GM12878 (cell line): ENCODE data around the gene SBNO2. TPM values are rescaled to one million over a fixed set of nuclear protein-coding genes. Genes with fewer than 3 reads are reported as not detected.

ENCODE experiments used
- ATAC-seq: fragments of 200-7000 bp; cut with Tn5 transposase; 3 replicates; pipeline ENCODE4 v1.9.1; 2020; ENCODE audit warnings: mild to moderate bottlenecking, moderate library complexity
- BruUV-seq: library from RNA; stranded (reverse); fragments of 400-500 nt; replicated peaks from 2 replicates; lab custom pipeline; 2021; lab: Mats Ljungman, UMichigan
- CTCF ChIA-PET: fragments of 300-600 bp; sonication (Branson Sonifier 250); formaldehyde crosslinking; extraction: SDS; loops from one replicate; lab custom pipeline; 2021; ENCODE audit warnings: inconsistent platforms; lab: Yijun Ruan, JAX
- POLR2A ChIA-PET: fragments of 350-600 bp; formaldehyde crosslinking; extraction: SDS; loops from one replicate; lab custom pipeline; 2021; ENCODE audit warnings: inconsistent platforms; lab: Charles Lee
- RAD21 ChIA-PET: fragments of 300-600 bp; sonication (Branson Sonifier 250); formaldehyde crosslinking; loops from one replicate; lab custom pipeline; 2023; ENCODE audit warnings: antibody characterized with exemption; ENCODE audit not compliant: unreplicated experiment; lab: Charles Lee
- SMC1A ChIA-PET: fragments of 300-600 bp; sonication (Branson Sonifier 250); formaldehyde crosslinking; loops from one replicate; lab custom pipeline; 2023; ENCODE audit not compliant: unreplicated experiment, uncharacterized antibody; lab: Charles Lee
- DNase-seq: peaks from one replicate; pipeline ENCODE4 v3.0.0-alpha.2; 2011; ENCODE audit warnings: low read depth, low spot score
- FAIRE-seq: peaks from 3 replicates; lab custom pipeline; 2011; peaks lifted over from hg19 to GRCh38; lab: Jason Lieb, UNC
- H2AFZ ChIP-seq: 2 replicates; pipeline ENCODE4 v1.6.0; 2011; ENCODE audit warnings: low read depth, low read length, control low read depth; ENCODE audit not compliant: control insufficient read depth
- H3K27ac ChIP-seq: 2 replicates; pipeline ENCODE4 v1.5.1; 2011; ENCODE audit warnings: control low read depth; ENCODE audit not compliant: control insufficient read depth, insufficient read depth
- H3K27me3 ChIP-seq, 2 experiments: replicated peaks in 1 of 2; 2 replicates each; pipeline versions ENCODE4 v1.6.0 to v1.6.1; 2011; ENCODE audit warnings: low read length in 1 of 2; ENCODE audit not compliant: control insufficient read depth in 2 of 2, insufficient read depth in 2 of 2
- H3K36me3 ChIP-seq, 2 experiments: 2 replicates each; pipeline ENCODE4 v1.5.1; 2011; ENCODE audit warnings: low read length in 1 of 2; ENCODE audit not compliant: control insufficient read depth in 2 of 2, insufficient read depth in 2 of 2
- H3K4me1 ChIP-seq: 2 replicates; pipeline ENCODE4 v1.6.1; 2011; ENCODE audit warnings: mild to moderate bottlenecking, low read length, moderate library complexity, mixed read lengths; ENCODE audit not compliant: control insufficient read depth, insufficient read depth
- H3K4me2 ChIP-seq: 2 replicates; pipeline ENCODE4 v1.6.0; 2011; ENCODE audit warnings: control low read depth; ENCODE audit not compliant: control insufficient read depth, insufficient read depth
- H3K4me3 ChIP-seq: fragments of 200-600 bp; sonication (generic); 2 replicates; pipeline ENCODE4 v1.5.1; 2016
- H3K79me2 ChIP-seq: 2 replicates; pipeline ENCODE4 v1.6.0; 2011; ENCODE audit warnings: low read length; ENCODE audit not compliant: control insufficient read depth, insufficient read depth
- H3K9ac ChIP-seq: 2 replicates; pipeline ENCODE4 v1.8.0; 2011; ENCODE audit warnings: low read length, control low read depth, mixed read lengths; ENCODE audit not compliant: control insufficient read depth, insufficient read depth
- H3K9me3 ChIP-seq: replicated peaks from 3 replicates; pipeline ENCODE4 v1.5.1; 2011; ENCODE audit warnings: mild to moderate bottlenecking, low read length; ENCODE audit not compliant: control insufficient read depth, insufficient read depth
- H4K20me1 ChIP-seq: 2 replicates; pipeline ENCODE4 v1.6.0; 2011; ENCODE audit not compliant: control insufficient read depth, insufficient read depth
- BHLHE40 ChIP-seq, 2 experiments: fragments of 450-650 bp in 1 of 2; IDR thresholded peaks; 2 replicates each; pipeline ENCODE4 v1.6.1; 2011 to 2017; ENCODE audit warnings: low read depth in 2 of 2, borderline replicate concordance in 1 of 2, improper control_type of control experiment in 1 of 2, low read length in 1 of 2, mild to moderate bottlenecking in 1 of 2
- BMI1 ChIP-seq: fragments of 450-650 bp; IDR thresholded peaks from 2 replicates; pipeline ENCODE4 v1.6.1; 2016; ENCODE audit warnings: mild to moderate bottlenecking, moderate library complexity, borderline replicate concordance
- CTCF ChIP-seq, 3 experiments: IDR thresholded peaks in 2 of 3; conservative IDR thresholded peaks in 1 of 3; 2 replicates each; pipeline ENCODE4 v1.5.1; 2011; ENCODE audit warnings: low read depth in 3 of 3, low read length in 3 of 3, mild to moderate bottlenecking in 3 of 3, control low read depth in 2 of 3, moderate library complexity in 2 of 3, inconsistent platforms in 1 of 3, mixed read lengths in 1 of 3; ENCODE audit not compliant: control insufficient read depth in 2 of 3, insufficient read depth in 1 of 3; ENCODE audit errors: extremely low read depth in 1 of 3
- ELK1 ChIP-seq: IDR thresholded peaks from 2 replicates; pipeline ENCODE4 v1.6.1; 2012; ENCODE audit warnings: low read depth, low read length, improper control_type of control experiment
- EP300 ChIP-seq, 2 experiments: fragments of 150-350 bp in 1 of 2; IDR thresholded peaks; 2 replicates each; pipeline ENCODE4 v1.6.1; 2011 to 2012; ENCODE audit warnings: low read depth in 2 of 2, low read length in 2 of 2, borderline replicate concordance in 1 of 2, improper control_type of control experiment in 1 of 2, inconsistent platforms in 1 of 2; ENCODE audit not compliant: control insufficient read depth in 1 of 2
- IKZF1 ChIP-seq: fragments of 450-650 bp; conservative IDR thresholded peaks from 2 replicates; pipeline ENCODE4 v1.6.1; 2017; ENCODE audit warnings: antibody characterized with exemption, mild to moderate bottlenecking
- JUND ChIP-seq: IDR thresholded peaks from 2 replicates; pipeline ENCODE4 v1.6.1; 2012; ENCODE audit warnings: low read depth, mild to moderate bottlenecking, low read length, improper control_type of control experiment, moderate library complexity
- PAX5 ChIP-seq: IDR thresholded peaks from 2 replicates; pipeline ENCODE4 v1.6.1; 2011; ENCODE audit warnings: low read depth, low read length, borderline replicate concordance
- POLR2A ChIP-seq: IDR thresholded peaks from 2 replicates; pipeline ENCODE4 v1.6.1; 2011; ENCODE audit warnings: low read depth, mild to moderate bottlenecking, low read length
- SMARCA5 ChIP-seq: fragments of 450-650 bp; IDR thresholded peaks from 2 replicates; pipeline ENCODE4 v1.6.1; 2017; ENCODE audit warnings: mild to moderate bottlenecking
- SMC3 ChIP-seq: IDR thresholded peaks from 2 replicates; pipeline ENCODE4 v1.6.1; 2011; ENCODE audit warnings: low read length, improper control_type of control experiment, borderline replicate concordance
- TCF12 ChIP-seq: IDR thresholded peaks from 2 replicates; pipeline ENCODE4 v1.6.1; 2011; ENCODE audit warnings: low read depth, mild to moderate bottlenecking, low read length
- WGBS: methylation state at CpG from one replicate; pipeline ENCODE4 v1.1.6; 2016; ENCODE audit warnings: low lambda C conversion rate; ENCODE audit not compliant: insufficient replicate concordance, insufficient coverage; ENCODE audit errors: missing lambda C conversion rate; 5-methylcytosine and 5-hydroxymethylcytosine counted together
- in situ Hi-C: fragments of 300-500 bp; cut with MboI; formaldehyde crosslinking; loops from 9 replicates; pipeline ENCODE4 v1.14.3; 2018; ENCODE audit warnings: mixed read lengths
- intact Hi-C: fragments of 100-400 bp; cut with micrococcal nuclease; formaldehyde crosslinking; loops from one replicate; pipeline ENCODE4 v1.14.2; 2022; ENCODE audit not compliant: unreplicated experiment
- polyA plus RNA-seq, 11 experiments: library from polyadenylated mRNA; depleted of rRNA in 4 of 11; unstranded in 6 of 11; stranded (reverse) in 5 of 11; fragments of >200 nt; fragmentation: Nextera tagmentation in 4 of 11; fragmentation: Illumina TruSeq in 1 of 11; extraction: Ambion mirVana in 4 of 11; extraction: Trizol in 1 of 11; gene quantifications; 1 replicate in 1 of 11; 2 replicates in 10 of 11; pipeline versions ENCODE4 v1.2.1 to v1.2.3, GENCODE V29; 2011 to 2016; ENCODE audit warnings: inconsistent platforms in 2 of 11, missing spikeins in 2 of 11, low read depth in 1 of 11
- total RNA-seq, 4 experiments: library from RNA; depleted of rRNA in 3 of 4; stranded (reverse); fragments of >200 nt in 3 of 4; fragmentation: Illumina TruSeq in 1 of 4; extraction: Trizol in 1 of 4; gene quantifications; 2 replicates each; pipeline versions ENCODE4 v1.2.1 to v1.2.3, GENCODE V29; 2013 to 2021
- TF ChIP-seq, protein P1 (sequence below): fragments of 450-650 bp; IDR thresholded peaks from 2 replicates; pipeline ENCODE4 v1.6.1; 2016; ENCODE audit warnings: mild to moderate bottlenecking
- TF ChIP-seq, protein P2 (sequence below): fragments of 450-650 bp; IDR thresholded peaks from 2 replicates; pipeline ENCODE4 v1.6.1; 2017; ENCODE audit warnings: mild to moderate bottlenecking, moderate library complexity

Gene SBNO2
- total and polyA plus RNA-seq, 10 of the 15 experiments (the other 5 are each of a cell fraction or from before 2014, with no cell fraction given), result 0.08 to 44.6 (median 5.4) TPM

DNA sequence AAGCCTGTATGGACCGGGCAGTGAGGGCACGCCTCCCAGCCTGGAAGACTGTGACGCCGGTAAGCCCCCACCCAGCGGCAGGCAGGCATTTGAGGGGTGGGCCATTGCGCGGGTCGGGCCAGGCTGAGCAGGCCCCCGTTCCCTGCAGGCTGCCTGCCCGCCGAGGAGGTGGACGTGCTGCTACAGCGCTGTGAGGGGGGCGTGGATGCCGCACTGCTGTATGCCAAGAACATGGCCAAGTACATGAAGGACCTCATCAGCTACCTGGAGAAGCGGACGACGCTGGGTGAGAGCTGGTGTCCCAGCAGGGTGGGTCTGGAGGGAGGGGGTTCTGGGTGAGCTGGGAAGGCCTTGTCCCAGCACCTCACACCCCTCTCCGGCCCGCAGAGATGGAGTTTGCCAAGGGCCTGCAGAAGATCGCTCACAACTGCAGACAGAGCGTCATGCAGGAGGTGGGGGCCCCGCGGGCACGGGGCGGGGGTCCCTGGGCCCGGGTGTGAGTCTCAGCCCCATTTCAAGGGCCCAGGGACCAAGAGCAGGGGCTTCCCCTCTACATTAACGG is 100.0 kb downstream of the SBNO2 start:
- in situ Hi-C loops (no loop called here), intact Hi-C loops (no loop called here)
- no peak overlapping the region; the same call in 1 of the 2 replicates for H3K4me3 ChIP-seq
- H3K4me2 ChIP-seq, result peak overlapping the region; percentile 7; the same call in 1 of the 2 replicates
- ChIA-PET POLR2A (interaction anchor here (0.6 to 3.8 kb wide), 6 partner anchors 13 to 111 kb away, joined by 3 to 24 read pairs (median 9); partner anchors contain the start of gene GPX4), SMC1A (interaction anchor here (2.7 kb wide), 1 partner anchor 9 kb away, joined by 11 read pairs; no protein-coding TSS in a partner anchor), RAD21 (interaction anchor here (1.0 to 2.2 kb wide), 3 partner anchors 17 to 120 kb away, joined by 3 to 9 read pairs (median 4); no protein-coding TSS in a partner anchor), CTCF (interaction anchor here (2.6 kb wide), 1 partner anchor 9 kb away, joined by 11 read pairs; no protein-coding TSS in a partner anchor)
- H3K36me3 ChIP-seq, result peaks cover 25 to 30% of the 10 kb centered on the region in 2 experiments
- WGBS, result 59% methylated on average over 24 of the region's 28 CpGs
- H3K4me1 ChIP-seq, result peaks cover 32% of the 10 kb centered on the region
- no peaks in the 10 kb centered on the region for H3K27me3 ChIP-seq
- H3K9me3 ChIP-seq, result no peaks in the 10 kb centered on the region; the same call in 2 of the 3 replicates
- FAIRE-seq, result no peak
- H3K27ac ChIP-seq, result no peak overlapping the region
- ATAC-seq, result no peak
- BruUV-seq, result no TSS peak
- no peaks in the 10 kb centered on the region for H4K20me1 ChIP-seq
- no peak overlapping the region for H2AFZ ChIP-seq
- peaks cover 35% of the 10 kb centered on the region for H3K79me2 ChIP-seq
- no peak overlapping the region for H3K9ac ChIP-seq
- no peak for DNase-seq
- TF ChIP-seq SMARCA5 (no peak), IKZF1 (no peak), EP300 (IDR thresholded peaks at IDR 0.05; ENCODE audit: borderline replicate concordance in 1 of 2, control insufficient read depth in 1 of 2, low read depth in 2 of 2, low read length in 2 of 2) (no peak), BMI1 (no peak), SMC3 (no peak), BHLHE40 (IDR thresholded peaks at IDR 0.05; ENCODE audit: borderline replicate concordance in 1 of 2, low read depth in 2 of 2, low read length in 1 of 2) (no peak), CTCF (IDR thresholded peaks at IDR 0.05 in 2 of 3, conservative IDR thresholded peaks at IDR 0.05 in 1 of 3; ENCODE audit: control insufficient read depth in 2 of 3, extremely low read depth in 1 of 3, insufficient read depth in 1 of 3, low read depth in 3 of 3, low read length in 3 of 3) (no peak), TCF12 (no peak), ELK1 (no peak), JUND (no peak), PAX5 (no peak), POLR2A (no peak; the same call in 1 of the 2 replicates)
- TF ChIP-seq, protein P1, sequence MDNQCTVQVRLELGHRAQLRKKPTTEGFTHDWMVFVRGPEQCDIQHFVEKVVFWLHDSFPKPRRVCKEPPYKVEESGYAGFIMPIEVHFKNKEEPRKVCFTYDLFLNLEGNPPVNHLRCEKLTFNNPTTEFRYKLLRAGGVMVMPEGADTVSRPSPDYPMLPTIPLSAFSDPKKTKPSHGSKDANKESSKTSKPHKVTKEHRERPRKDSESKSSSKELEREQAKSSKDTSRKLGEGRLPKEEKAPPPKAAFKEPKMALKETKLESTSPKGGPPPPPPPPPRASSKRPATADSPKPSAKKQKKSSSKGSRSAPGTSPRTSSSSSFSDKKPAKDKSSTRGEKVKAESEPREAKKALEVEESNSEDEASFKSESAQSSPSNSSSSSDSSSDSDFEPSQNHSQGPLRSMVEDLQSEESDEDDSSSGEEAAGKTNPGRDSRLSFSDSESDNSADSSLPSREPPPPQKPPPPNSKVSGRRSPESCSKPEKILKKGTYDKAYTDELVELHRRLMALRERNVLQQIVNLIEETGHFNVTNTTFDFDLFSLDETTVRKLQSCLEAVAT, result no peak
- TF ChIP-seq, protein P2, sequence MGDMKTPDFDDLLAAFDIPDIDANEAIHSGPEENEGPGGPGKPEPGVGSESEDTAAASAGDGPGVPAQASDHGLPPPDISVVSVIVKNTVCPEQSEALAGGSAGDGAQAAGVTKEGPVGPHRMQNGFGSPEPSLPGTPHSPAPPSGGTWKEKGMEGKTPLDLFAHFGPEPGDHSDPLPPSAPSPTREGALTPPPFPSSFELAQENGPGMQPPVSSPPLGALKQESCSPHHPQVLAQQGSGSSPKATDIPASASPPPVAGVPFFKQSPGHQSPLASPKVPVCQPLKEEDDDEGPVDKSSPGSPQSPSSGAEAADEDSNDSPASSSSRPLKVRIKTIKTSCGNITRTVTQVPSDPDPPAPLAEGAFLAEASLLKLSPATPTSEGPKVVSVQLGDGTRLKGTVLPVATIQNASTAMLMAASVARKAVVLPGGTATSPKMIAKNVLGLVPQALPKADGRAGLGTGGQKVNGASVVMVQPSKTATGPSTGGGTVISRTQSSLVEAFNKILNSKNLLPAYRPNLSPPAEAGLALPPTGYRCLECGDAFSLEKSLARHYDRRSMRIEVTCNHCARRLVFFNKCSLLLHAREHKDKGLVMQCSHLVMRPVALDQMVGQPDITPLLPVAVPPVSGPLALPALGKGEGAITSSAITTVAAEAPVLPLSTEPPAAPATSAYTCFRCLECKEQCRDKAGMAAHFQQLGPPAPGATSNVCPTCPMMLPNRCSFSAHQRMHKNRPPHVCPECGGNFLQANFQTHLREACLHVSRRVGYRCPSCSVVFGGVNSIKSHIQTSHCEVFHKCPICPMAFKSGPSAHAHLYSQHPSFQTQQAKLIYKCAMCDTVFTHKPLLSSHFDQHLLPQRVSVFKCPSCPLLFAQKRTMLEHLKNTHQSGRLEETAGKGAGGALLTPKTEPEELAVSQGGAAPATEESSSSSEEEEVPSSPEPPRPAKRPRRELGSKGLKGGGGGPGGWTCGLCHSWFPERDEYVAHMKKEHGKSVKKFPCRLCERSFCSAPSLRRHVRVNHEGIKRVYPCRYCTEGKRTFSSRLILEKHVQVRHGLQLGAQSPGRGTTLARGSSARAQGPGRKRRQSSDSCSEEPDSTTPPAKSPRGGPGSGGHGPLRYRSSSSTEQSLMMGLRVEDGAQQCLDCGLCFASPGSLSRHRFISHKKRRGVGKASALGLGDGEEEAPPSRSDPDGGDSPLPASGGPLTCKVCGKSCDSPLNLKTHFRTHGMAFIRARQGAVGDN, result no peak
